ENCODE data around the gene PADI4.
"Not testable (repeated sequence)": the region's sequence is repeated elsewhere in the genome, so short reads cannot be mapped to it uniquely, and the experiment has no call there.

Gene PADI4

DNA sequence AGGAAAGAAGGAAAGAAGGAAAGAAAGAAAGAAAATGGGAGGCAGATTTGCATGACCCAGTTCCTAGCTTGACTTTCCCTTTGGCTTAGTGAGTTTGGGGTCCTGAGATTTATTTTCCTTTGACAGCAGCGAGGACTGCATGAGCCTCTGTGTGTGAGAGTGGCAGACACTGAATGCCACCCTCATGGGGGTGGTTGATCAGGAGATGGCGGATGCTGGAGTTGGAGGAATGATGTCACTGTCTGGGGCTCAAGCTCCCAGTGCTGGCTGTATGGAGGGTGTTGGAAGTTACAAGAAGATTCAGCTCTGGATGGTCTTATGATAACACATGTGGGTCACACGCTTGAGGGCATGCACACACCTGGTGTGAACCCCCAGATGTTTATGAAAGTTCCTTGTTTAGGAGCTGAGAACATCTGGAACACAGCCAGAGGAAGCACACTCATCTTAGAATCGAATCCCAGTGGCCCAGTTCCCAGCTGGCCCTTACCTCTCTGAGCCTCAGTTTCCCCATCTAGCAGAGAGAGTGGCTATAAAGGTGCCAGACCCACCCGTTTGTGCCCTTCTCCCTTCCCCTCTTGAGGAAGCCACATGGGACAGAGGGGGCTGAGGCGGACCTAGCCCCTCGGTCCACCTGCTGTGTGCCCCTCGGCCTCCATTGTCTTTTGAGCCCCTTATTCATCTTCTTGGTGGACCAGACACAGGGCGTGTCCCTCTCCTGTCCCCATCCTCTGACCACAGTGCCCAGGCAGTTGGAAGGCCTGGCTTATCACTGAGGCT, 5.7 kb downstream of the PADI4 start:
- DNase-seq: no peak

- DNase-seq: no peak
These were observed 6.5 kb downstream of the PADI4 start for GRCh38 chr1:17314491-17314971.

DNA sequence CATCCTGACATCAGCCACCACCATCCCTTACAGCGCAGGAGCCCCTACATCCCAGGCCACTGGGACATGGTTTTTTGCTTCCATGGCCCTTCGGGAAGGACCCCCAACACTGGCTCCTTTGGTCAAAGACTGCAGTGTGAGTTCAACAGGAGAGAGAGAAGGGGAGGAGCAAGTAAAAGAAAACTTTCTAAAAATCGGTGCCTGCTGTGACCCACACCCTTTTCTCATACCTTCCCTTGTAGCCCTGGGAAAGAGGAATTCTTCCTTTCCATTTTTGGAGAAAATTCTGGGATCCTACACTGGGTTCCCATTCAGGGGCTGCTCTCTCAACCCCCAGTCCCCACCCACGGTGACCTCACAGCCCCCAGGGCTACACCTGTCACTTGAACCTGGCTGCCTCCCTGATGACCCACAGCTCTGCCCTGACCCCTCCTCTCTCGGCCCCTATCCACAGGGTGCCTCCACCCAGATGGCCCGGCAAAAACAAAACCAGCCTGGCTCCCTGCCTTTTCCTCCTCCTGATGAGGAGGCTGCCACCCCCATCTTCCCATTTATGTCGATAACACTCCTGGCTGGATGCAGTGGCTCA, 7.6 kb downstream of the PADI4 start:
- no peak for DNase-seq

DNA sequence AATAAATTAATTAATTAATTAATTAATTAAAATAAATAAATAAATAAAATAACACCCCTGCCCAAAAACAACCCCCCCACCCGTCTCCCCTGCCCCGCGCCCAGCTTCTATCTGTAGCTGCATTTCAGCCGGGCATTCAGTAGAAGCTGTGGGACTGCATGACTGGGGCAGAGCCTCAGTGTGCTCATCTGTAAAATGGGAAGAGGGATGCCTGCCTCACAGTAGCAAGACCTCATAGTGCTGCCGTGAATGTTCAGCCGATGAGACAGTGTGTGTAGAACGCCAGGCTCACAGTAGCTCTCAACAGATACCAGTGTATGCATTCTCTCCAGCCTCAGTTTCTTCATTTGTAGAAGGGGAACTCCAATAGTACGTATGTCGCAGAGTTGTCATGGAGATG, 8.7 kb downstream of the PADI4 start:
- no peak for DNase-seq

GRCh38 chr1:17318262-17318661, 10.3 kb downstream of the PADI4 start:
- no peak for DNase-seq

DNA sequence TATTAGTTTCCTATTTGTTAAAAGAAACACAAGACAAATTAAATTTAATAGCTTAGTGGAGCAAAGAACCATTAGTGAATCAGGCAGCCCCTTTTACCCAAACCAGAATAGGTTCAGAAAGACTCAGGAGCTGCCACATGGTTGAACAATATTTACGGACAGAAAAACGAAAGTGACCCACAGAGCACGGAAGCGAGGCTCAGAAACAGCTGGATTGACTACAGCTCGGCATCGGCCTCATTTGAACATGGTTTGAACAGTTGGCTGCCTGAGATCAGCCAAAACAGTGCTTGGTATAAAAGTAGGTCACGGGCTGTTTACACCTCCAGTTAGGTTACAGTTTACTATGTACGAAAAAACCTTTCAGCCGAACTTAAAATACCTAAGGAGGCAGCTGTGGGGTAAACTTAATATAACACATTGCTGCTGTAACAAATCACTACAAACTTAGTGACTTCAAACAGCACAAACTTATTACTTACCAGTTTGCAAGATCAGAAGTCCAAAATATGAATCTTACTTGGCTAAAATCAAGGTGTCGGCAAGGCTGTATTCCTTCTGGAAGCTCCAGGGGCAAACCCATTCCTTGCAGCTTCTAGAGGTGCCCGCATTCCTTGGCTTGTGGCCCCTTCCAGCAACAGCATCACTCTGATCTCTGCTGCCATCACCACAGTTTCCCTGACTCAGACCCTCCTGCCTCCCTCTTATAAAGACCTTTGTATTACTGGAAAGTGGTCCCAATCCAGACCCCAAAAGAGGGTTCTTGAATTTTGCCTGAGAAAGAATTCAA, 11.8 kb downstream of the PADI4 start:
- DNase-seq: no peak

DNA sequence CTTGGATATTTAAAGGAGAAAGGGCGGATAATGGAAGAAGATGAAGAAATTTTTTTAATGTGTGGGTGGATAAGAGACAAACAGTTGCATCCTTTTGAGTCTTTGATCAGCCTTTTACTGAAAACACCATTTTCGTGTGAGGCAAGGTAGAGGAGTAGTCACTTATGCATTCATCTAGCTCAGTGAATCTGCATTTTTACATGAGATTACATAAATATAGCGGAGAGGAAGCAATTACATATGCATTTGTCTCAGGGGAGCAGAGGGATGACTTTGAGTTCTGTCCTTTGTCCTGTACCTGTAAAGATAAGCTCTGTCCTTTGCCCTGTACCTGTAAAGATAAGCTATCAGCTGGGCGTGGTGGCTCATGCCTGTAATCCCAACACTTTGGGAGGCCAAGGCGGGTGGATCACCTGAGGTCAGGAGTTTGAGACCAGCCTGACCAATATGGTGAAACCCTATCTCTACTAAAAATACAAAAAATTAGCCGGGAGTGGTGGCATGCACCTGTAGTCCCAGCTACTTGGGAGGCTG, 13.9 kb downstream of the PADI4 start:
- not testable (repeated sequence) for DNase-seq

DNA sequence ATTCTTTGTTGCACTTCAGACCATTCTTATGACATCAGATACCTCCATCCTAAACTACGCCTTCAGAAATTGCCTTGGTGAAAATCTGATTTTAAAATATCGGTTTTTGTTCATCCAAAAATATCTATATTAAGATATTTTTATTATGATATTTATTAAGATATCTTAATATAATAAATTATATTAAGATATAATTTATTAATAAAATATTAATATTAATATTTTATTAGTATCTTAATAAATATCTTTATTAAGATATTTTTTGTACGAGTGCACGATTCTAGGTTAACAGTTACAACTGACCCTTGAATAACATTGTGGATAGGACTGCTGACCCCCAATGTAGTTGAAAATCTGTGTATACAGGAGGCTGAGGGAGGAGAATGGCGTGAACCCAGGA, 20.9 kb downstream of the PADI4 start:
- DNase-seq: no peak

- DNase-seq: no peak
These were observed 21.6 kb downstream of the PADI4 start for GRCh38 chr1:17329610-17330009.

DNA sequence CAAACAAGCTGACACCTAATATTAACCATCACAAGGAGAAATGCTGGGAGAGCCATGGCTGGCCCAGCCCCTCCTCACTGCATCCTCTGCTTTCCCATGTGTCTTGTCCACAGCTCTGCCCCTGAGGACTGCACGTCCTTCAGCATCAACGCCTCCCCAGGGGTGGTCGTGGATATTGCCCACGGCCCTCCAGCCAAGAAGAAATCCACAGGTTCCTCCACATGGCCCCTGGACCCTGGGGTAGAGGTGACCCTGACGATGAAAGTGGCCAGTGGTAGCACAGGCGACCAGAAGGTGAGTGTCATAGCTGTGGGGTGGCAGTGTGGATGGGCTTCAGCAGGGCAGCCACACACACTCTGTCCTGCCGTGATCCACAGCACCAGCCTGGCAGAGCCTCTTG, 22.9 kb downstream of the PADI4 start:
- no peak for DNase-seq

GRCh38 chr1:17333081-17333480, 25.1 kb downstream of the PADI4 start:
- DNase-seq: no peak

DNA sequence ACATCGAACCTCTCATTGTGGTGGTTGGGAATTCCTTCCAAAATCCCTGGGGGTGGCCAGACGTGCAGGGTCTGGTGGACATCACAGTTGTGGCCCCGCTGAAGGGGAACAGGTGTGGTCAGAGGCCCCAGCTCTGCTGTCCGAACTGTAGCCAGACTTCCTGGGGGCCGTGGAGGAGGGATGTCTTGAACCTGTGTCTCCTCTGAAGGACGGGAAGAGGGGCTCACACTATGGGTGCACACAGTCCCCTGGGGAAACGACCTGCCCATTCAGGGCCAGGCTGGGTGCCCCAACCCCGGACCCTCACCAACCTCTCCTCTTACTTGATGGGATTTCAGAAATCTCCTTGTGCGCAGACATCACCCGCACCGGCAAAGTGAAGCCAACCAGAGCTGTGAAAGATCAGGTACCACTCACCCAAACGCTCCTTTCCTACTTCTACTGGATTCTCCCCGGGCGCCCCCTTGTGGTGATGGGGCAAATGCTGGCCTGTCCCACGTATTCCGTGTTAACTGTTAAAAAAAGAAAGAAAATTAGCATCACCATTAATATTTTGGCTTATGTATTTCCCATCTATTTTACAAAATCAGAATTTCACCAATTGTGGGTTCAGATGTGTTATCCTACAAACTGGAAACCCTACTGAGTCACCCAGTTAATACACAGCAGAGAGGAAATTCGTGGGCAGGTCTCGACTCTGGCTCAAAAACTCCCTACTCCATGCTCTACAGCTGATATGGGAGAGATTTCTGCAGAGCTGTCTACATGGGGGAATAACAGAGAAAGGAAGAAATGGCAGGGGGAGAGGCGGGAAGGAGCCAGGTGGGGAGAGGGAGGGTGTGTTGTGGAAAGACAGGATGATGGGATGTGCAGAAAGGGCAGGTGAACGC, 28.1 kb downstream of the PADI4 start:
- peak in 24 of 56 donors; percentile 1 to 70 (median 12) for DNase-seq

DNA sequence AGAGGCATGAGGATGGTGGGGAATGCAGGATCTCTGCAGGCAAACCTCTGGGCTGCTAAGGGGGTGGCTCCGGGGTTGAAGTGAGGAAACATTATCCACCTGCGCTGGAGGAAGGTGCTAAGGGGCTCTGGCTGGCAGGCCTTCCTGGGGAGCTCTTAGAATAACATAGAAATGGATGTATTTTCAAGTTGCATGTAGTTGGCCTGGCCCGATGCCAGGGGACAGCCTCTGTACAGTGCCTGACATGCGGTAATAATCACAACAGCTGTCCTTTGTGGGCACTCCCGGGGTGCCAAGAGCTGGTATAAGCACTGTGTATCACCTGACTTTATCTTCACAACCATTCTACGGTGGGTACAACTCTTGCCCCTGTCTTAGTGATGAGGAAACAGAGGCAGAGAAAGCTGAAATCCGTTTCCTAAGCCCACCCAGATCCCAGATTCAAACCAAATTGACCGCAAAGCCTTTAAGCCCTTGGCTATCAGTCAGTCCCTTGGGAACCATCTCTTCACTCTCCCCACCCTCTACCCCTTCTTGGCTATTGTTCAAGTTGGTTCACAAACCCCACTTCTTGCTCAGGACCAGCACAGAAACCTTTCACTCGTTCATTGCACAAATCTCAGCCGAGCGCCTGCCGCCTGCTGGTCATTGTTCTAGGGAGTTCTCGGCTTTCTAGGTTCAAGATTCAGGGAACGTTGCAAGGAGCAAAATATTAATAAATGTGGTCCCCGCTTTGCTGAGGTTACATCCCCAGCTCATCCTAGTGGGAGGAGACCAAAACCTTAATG, 30.9 kb downstream of the PADI4 start:
- no peak for DNase-seq

DNA sequence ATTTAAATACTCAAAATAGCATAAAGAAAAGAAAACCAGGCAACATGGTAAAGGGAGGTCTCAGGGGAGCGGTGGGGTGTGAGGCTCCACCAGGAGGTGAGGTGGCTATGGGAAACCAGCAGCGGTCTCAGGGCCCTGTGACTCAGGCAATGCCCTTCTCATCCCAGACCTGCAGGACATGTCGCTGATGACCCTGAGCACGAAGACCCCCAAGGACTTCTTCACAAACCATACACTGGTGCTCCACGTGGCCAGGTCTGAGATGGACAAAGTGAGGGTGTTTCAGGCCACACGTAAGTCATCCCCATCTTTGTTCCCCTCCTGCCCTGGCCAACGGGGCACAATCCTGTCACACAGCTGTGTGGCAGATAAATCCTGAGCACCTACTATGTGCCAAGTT, 31.5 kb downstream of the PADI4 start:
- DNase-seq: no peak

DNA sequence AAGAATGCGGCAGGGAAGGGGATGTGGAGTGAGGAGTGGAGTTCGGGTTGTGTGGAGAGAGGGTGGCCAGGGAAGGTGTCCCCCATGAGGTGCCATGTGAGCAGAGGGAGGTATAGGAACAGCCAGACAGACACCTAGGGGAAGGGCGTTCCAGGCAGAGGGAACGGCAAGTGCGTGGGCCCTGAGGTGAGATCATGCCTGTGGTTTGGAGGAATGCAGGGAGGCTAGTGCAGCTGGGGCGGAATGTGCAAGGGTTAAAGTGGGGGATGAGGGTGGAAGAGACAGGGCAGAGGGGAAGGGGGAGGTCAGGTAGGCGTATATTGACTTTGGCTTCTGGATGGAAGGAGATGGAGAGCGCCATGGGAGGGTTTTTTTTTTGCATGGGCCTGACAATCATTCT, 32.4 kb downstream of the PADI4 start:
- no peak for DNase-seq

DNA sequence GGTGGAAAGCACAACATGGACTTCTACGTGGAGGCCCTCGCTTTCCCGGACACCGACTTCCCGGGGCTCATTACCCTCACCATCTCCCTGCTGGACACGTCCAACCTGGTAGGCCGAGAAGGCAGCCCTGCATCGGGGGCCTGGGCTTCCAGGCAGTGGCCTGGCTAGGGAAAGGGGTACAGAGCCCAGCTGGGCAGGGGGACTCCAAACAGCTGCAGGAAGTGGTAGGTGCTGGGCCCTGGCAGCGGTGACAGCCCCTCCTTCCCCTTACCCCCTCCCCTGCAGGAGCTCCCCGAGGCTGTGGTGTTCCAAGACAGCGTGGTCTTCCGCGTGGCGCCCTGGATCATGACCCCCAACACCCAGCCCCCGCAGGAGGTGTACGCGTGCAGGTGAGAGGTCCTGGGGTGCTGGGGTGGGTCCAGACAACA, 34.0 kb downstream of the PADI4 start:
- DNase-seq: no peak

- DNase-seq: not testable (repeated sequence)
These were observed 37.5 kb downstream of the PADI4 start for GRCh38 chr1:17345506-17345905.

GRCh38 chr1:17346046-17346789, 38.2 kb downstream of the PADI4 start:
- no peak for DNase-seq
